ENCODE measurements around the gene C19orf25.
A peak's percentile ranks its signal among the peaks of the same experiment; 100 is the strongest.
"Not testable (repeated sequence)": the region's sequence is repeated elsewhere in the genome, so short reads cannot be mapped to it uniquely, and the experiment has no call there.

C19orf25 gene

GRCh38 chr19:1445932-1446712 is 32.9 kb downstream of the C19orf25 start:
- DNase-seq: peak; percentile 26 to 84

- DNase-seq: peak; percentile 71 to 83
Observed at GRCh38 chr19:1445185-1445931, 33.7 kb downstream of the C19orf25 start.

- no peak for DNase-seq
Observed at GRCh38 chr19:1441677-1442438, 37.2 kb downstream of the C19orf25 start.

GRCh38 chr19:1441022-1441426 is 38.0 kb downstream of the C19orf25 start:
- no peak for DNase-seq

- no peak for DNase-seq
Observed at GRCh38 chr19:1440418-1440801, 38.6 kb downstream of the C19orf25 start.

GRCh38 chr19:1439525-1440417 is 39.2 kb downstream of the C19orf25 start:
- DNase-seq: not testable (repeated sequence)

GRCh38 chr19:1438933-1439354 is 40.1 kb downstream of the C19orf25 start:
- no peak for DNase-seq

GRCh38 chr19:1438035-1438932 is 40.7 kb downstream of the C19orf25 start, which contains the start of gene RPS15:
Gene RPS15, plus strand, starts transcription at chr19:1438396. Its CDS starts 30 bp downstream, at chr19:1438426.
- DNase-seq: peak; percentile 92 to 98

GRCh38 chr19:1437609-1438008 is 41.4 kb downstream of the C19orf25 start:
- DNase-seq: no peak

GRCh38 chr19:1435378-1435989 is 43.5 kb downstream of the C19orf25 start:
- no peak for DNase-seq

GRCh38 chr19:1434577-1435060 is 44.4 kb downstream of the C19orf25 start:
- DNase-seq: no peak

GRCh38 chr19:1434040-1434366 is 45.0 kb downstream of the C19orf25 start:
- DNase-seq: no peak

GRCh38 chr19:1433119-1434039 is 45.6 kb downstream of the C19orf25 start:
- no peak for DNase-seq

GRCh38 chr19:1432507-1432887 is 46.5 kb downstream of the C19orf25 start:
- no peak for DNase-seq

GRCh38 chr19:1431759-1432506 is 47.1 kb downstream of the C19orf25 start:
- no peak for DNase-seq

- DNase-seq: no peak
Observed at GRCh38 chr19:1430246-1430645, 48.8 kb downstream of the C19orf25 start.

GRCh38 chr19:1429750-1430149 is 49.3 kb downstream of the C19orf25 start:
- DNase-seq: no peak

- no peak for DNase-seq
Observed at GRCh38 chr19:1428738-1429391, 50.1 kb downstream of the C19orf25 start.

All from NCI-H446 (cell line).